K562 (cell line): ENCODE results near the gene DIS3L2. TPM values are rescaled to one million over a fixed set of nuclear protein-coding genes. Genes with fewer than 3 reads are reported as not detected.

Experiments used
- ATAC-seq: fragments of 200-7000 bp; cut with Tn5 transposase; 3 replicates; pipeline ENCODE4 v1.9.1; 2020; ENCODE audit warnings: moderate library complexity
- BruUV-seq: library from RNA; stranded (reverse); fragments of 400-500 nt; replicated peaks from 2 replicates; lab custom pipeline; 2021; lab: Mats Ljungman, UMichigan
- CTCF ChIA-PET: fragments of 300-600 bp; formaldehyde crosslinking; extraction: SDS; loops from one replicate; lab custom pipeline; 2021; ENCODE audit warnings: low intra/inter-chr PET ratio; lab: Yijun Ruan, JAX
- POLR2A ChIA-PET: fragments of 300-600, 350-650 bp; sonication (Branson Sonifier 250); formaldehyde crosslinking; extraction: SDS; loops from one replicate; lab custom pipeline; 2021; ENCODE audit warnings: antibody characterized with exemption, inconsistent platforms; lab: Yijun Ruan, JAX
- DNase-seq, 4 experiments: peaks; one replicate each; pipeline versions ENCODE4 v3.0.0 to v3.0.0-alpha.2; 2011 to 2018; ENCODE audit warnings: low spot score in 3 of 4, mixed read lengths in 3 of 4; ENCODE audit errors: extremely low read depth in 1 of 4
- FAIRE-seq: peaks from 2 replicates; lab custom pipeline; 2011; peaks lifted over from hg19 to GRCh38; lab: Jason Lieb, UNC
- H2AFZ ChIP-seq: 2 replicates; pipeline ENCODE4 v1.6.0; 2011; ENCODE audit warnings: low read depth, low read length, control low read depth, inconsistent platforms
- H3K27ac ChIP-seq: fragments of 200-600 bp; 3 replicates; pipeline ENCODE4 v1.8.0; 2011; ENCODE audit warnings: low read depth, mild to moderate bottlenecking, control low read depth, inconsistent platforms, low read length, moderate library complexity, mixed read lengths; ENCODE audit errors: extremely low read depth
- H3K27me3 ChIP-seq, 2 experiments: fragments of 300-600 bp in 1 of 2; 2 replicates in 1 of 2; 3 replicates in 1 of 2; pipeline versions ENCODE4 v1.6.0 to v1.8.0; 2011; ENCODE audit warnings: inconsistent platforms in 2 of 2, low read length in 2 of 2, mild to moderate bottlenecking in 1 of 2, mixed read lengths in 1 of 2, moderate library complexity in 1 of 2; ENCODE audit not compliant: control insufficient read depth in 2 of 2, insufficient read depth in 2 of 2
- H3K36me3 ChIP-seq: fragments of 300-600 bp; 3 replicates; pipeline ENCODE4 v1.8.0; 2011; ENCODE audit warnings: mild to moderate bottlenecking, low read length, inconsistent platforms; ENCODE audit not compliant: control insufficient read depth, insufficient read depth
- H3K4me1 ChIP-seq, 2 experiments: fragments of 200-600 bp in 1 of 2; replicated peaks in 1 of 2; 2 replicates in 1 of 2; 3 replicates in 1 of 2; pipeline versions ENCODE4 v1.5.1 to v1.8.0; 2011; ENCODE audit warnings: inconsistent platforms in 2 of 2, low read length in 2 of 2, mild to moderate bottlenecking in 1 of 2, mixed read lengths in 1 of 2, moderate library complexity in 1 of 2; ENCODE audit not compliant: control insufficient read depth in 2 of 2, insufficient read depth in 2 of 2
- H3K4me2 ChIP-seq: 2 replicates; pipeline ENCODE4 v1.6.1; 2011; ENCODE audit warnings: low read length, control low read depth, inconsistent platforms, mixed read lengths; ENCODE audit not compliant: insufficient read depth
- H3K4me3 ChIP-seq: fragments of 200-600 bp; sonication (generic), shearing (Covaris generic); 2 replicates; pipeline ENCODE4 v1.5.1; 2016; ENCODE audit warnings: control low read depth, inconsistent platforms
- H3K79me2 ChIP-seq: fragments of 200-600 bp; 3 replicates; pipeline ENCODE4 v1.8.0; 2011; ENCODE audit warnings: low read length, inconsistent platforms; ENCODE audit not compliant: control insufficient read depth, insufficient read depth
- H3K9ac ChIP-seq, 2 experiments: 2 replicates each; pipeline versions ENCODE4 v1.6.0 to v1.6.1; 2011; ENCODE audit warnings: low read depth in 2 of 2, low read length in 2 of 2, control low read depth in 1 of 2, inconsistent platforms in 1 of 2, mild to moderate bottlenecking in 1 of 2, mixed read lengths in 1 of 2; ENCODE audit not compliant: insufficient read depth in 1 of 2
- H3K9me1 ChIP-seq: one replicate; pipeline ENCODE4 v1.6.0; 2011; ENCODE audit warnings: inconsistent platforms, mild to moderate bottlenecking, low read length, moderate library complexity; ENCODE audit not compliant: control insufficient read depth, insufficient read depth
- H3K9me3 ChIP-seq: replicated peaks from 2 replicates; pipeline ENCODE4 v1.5.1; 2011; ENCODE audit warnings: low read depth, low read length, inconsistent platforms; ENCODE audit not compliant: control insufficient read depth, insufficient read depth
- H4K20me1 ChIP-seq: replicated peaks from 2 replicates; pipeline ENCODE4 v1.6.1; 2011; ENCODE audit warnings: low read length, inconsistent platforms, mixed read lengths; ENCODE audit not compliant: control insufficient read depth, insufficient read depth
- COPS2 ChIP-seq: fragments of 450-650 bp; conservative IDR thresholded peaks from 2 replicates; pipeline ENCODE4 v1.6.1; 2016; ENCODE audit warnings: mild to moderate bottlenecking, moderate library complexity
- GATAD2B ChIP-seq: fragments of 450-650 bp; IDR thresholded peaks from 2 replicates; pipeline ENCODE4 v1.6.1; 2017; ENCODE audit warnings: mild to moderate bottlenecking, borderline replicate concordance
- HMG20A ChIP-seq: fragments of 450-650 bp; formaldehyde crosslinking; conservative IDR thresholded peaks from 2 replicates; pipeline ENCODE4 v1.4.0; 2020; ENCODE audit warnings: mild to moderate bottlenecking, mixed read lengths
- MED1 ChIP-seq: sonication (generic); formaldehyde crosslinking; IDR thresholded peaks from 2 replicates; pipeline ENCODE4 v1.8.1; 2023; ENCODE audit warnings: missing genetic modification reagents, borderline replicate concordance
- POLR2G ChIP-seq: fragments of 200-400 bp; formaldehyde crosslinking; IDR thresholded peaks from 2 replicates; pipeline ENCODE4 v1.6.1; 2017; ENCODE audit warnings: low read depth, mild to moderate bottlenecking, antibody characterized with exemption, low read length, moderate library complexity
- TCF7 ChIP-seq: sonication (generic); IDR thresholded peaks from 2 replicates; pipeline ENCODE4 v1.6.1; 2016; ENCODE audit warnings: antibody characterized with exemption, borderline replicate concordance
- YY1 ChIP-seq, 3 experiments: IDR thresholded peaks; 2 replicates each; pipeline ENCODE4 v1.6.1; 2011; ENCODE audit warnings: low read length in 2 of 3, mild to moderate bottlenecking in 2 of 3, moderate library complexity in 2 of 3, borderline replicate concordance in 1 of 3, control low read depth in 1 of 3, low read depth in 1 of 3; ENCODE audit not compliant: insufficient read depth in 3 of 3, insufficient replicate concordance in 2 of 3, control insufficient read depth in 1 of 3, insufficient read length in 1 of 3; ENCODE audit errors: extremely low read depth in 1 of 3
- ZNF407 ChIP-seq: fragments of 450-650 bp; IDR thresholded peaks from 2 replicates; pipeline ENCODE4 v1.6.1; 2016; ENCODE audit warnings: low read depth
- WGBS: fragments of 100-300 bp; shearing (Covaris generic); methylation state at CpG from one replicate; pipeline ENCODE4 v1.1.6; 2016; ENCODE audit warnings: low coverage, mixed read lengths; ENCODE audit not compliant: insufficient coverage; ENCODE audit errors: missing lambda C conversion rate; 5-methylcytosine and 5-hydroxymethylcytosine counted together
- in situ Hi-C: fragments of 300-500 bp; cut with MboI; formaldehyde crosslinking; loops from 4 replicates; pipeline ENCODE4 v1.15.0; 2018; ENCODE audit warnings: inconsistent platforms, mixed read lengths
- intact Hi-C: fragments of 100-400 bp; cut with micrococcal nuclease; formaldehyde crosslinking; loops from 2 replicates; pipeline ENCODE4 v1.14.2; 2022
- polyA plus RNA-seq, 8 experiments: library from polyadenylated mRNA; depleted of rRNA in 4 of 8; stranded (reverse) in 5 of 8; unstranded in 3 of 8; fragments of >200 nt; fragmentation: Nextera tagmentation in 2 of 8; fragmentation: Illumina TruSeq in 1 of 8; extraction: Ambion mirVana in 2 of 8; extraction: Trizol in 1 of 8; gene quantifications; 2 replicates each; pipeline versions ENCODE4 v1.2.1 to v1.2.3, GENCODE V29; 2011 to 2014; ENCODE audit warnings: inconsistent platforms in 1 of 8, missing spikeins in 1 of 8
- total RNA-seq, 7 experiments: library from RNA; depleted of rRNA in 6 of 7; stranded (reverse); fragments of >200 nt in 6 of 7; fragmentation: Illumina TruSeq in 2 of 7; extraction: Trizol in 2 of 7; gene quantifications; 2 replicates each; pipeline versions ENCODE4 v1.2.1 to v1.2.3, GENCODE V29; 2011 to 2021; ENCODE audit warnings: low replicate concordance in 1 of 7
- TF ChIP-seq, protein P1 (sequence below): fragments of 250-450 bp; sonication (Bioruptor Pico); IDR thresholded peaks from 2 replicates; pipeline ENCODE4 v1.5.0; 2021; ENCODE audit warnings: mild to moderate bottlenecking, borderline replicate concordance

DIS3L2 gene
- total and polyA plus RNA-seq, 9 of the 15 experiments (the other 6 are each of a cell fraction or from before 2014, with no cell fraction given) = 1.5 to 19.2 (median 11.2) TPM

GRCh38 chr2:232052591-232052990 is 91.1 kb downstream of the DIS3L2 start (continued):
- TF ChIP-seq ZNF407 = no peak

DNA sequence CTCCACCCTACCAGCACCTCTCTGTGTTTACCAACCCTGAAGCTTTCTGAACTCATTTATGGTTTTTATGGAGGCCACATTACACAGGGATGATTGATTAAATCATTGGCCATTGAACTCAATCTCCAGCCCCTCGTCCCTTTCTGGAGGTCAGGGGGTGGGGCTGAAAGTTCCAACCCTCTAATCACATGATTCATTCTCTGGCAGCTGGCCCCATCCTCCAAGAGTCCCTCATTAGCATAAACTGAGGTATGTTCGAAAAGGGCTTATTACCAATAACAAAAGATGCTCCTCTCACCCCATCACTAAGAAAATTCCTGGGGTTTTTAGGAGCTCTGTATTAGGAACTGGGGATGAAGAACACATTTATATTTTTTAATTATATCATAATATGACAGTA is 92.3 kb downstream of the DIS3L2 start:
- Histone ChIP-seq H3K27ac (no peak overlapping the region), H3K79me2 (no peaks in the 10 kb centered on the region), H3K9me3 (no peaks in the 10 kb centered on the region), H3K4me3 (no peak overlapping the region), H3K4me2 (no peak overlapping the region), H3K4me1 (peaks cover 0 to 9% of the 10 kb centered on the region in 2 experiments; a peak in 3 of 5 replicates), H3K9me1 (no peaks in the 10 kb centered on the region), H3K9ac (no peak overlapping the region), H4K20me1 (no peaks in the 10 kb centered on the region), H3K27me3 (no peaks in the 10 kb centered on the region), H3K36me3 (no peaks in the 10 kb centered on the region), H2AFZ (no peak overlapping the region)
- TF ChIP-seq HMG20A (CRISPR knock-in tag) = no peak
- no peak for TF ChIP-seq TCF7
- TF ChIP-seq YY1 (IDR thresholded peaks at IDR 0.05; ENCODE audit: borderline replicate concordance in 1 of 3, control insufficient read depth in 1 of 3, extremely low read depth in 1 of 3, insufficient read depth in 3 of 3, insufficient read length in 1 of 3, insufficient replicate concordance in 2 of 3, low read depth in 1 of 3, low read length in 2 of 3) = no peak
- TF ChIP-seq POLR2G = no peak
- TF ChIP-seq, protein P1, sequence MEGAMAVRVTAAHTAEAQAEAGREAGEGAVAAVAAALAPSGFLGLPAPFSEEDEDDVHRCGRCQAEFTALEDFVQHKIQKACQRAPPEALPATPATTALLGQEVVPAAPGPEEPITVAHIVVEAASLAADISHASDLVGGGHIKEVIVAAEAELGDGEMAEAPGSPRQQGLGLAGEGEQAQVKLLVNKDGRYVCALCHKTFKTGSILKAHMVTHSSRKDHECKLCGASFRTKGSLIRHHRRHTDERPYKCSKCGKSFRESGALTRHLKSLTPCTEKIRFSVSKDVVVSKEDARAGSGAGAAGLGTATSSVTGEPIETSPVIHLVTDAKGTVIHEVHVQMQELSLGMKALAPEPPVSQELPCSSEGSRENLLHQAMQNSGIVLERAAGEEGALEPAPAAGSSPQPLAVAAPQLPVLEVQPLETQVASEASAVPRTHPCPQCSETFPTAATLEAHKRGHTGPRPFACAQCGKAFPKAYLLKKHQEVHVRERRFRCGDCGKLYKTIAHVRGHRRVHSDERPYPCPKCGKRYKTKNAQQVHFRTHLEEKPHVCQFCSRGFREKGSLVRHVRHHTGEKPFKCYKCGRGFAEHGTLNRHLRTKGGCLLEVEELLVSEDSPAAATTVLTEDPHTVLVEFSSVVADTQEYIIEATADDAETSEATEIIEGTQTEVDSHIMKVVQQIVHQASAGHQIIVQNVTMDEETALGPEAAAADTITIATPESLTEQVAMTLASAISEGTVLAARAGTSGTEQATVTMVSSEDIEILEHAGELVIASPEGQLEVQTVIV (CRISPR knock-in tag) = no peak
- no peak for TF ChIP-seq GATAD2B
- TF ChIP-seq COPS2 = no peak
- TF ChIP-seq MED1 (CRISPR knock-in tag) = no peak
- 62% methylated on average over 2 of the region's 2 CpGs for WGBS
- ATAC-seq (no peak), DNase-seq (no peak), FAIRE-seq (no peak)
- in situ Hi-C loops (no loop called here), intact Hi-C loops (no loop called here)
- ChIA-PET CTCF (no interaction called here), POLR2A (interaction anchor here (0.6 kb wide), 1 partner anchor 1176 kb away, joined by 5 read pairs; no protein-coding TSS in a partner anchor)
- BruUV-seq = no TSS peak
